ENCODE data around the gene SHLD1. TPM values are rescaled to one million over a fixed set of nuclear protein-coding genes. Genes with fewer than 3 reads are reported as not detected.

SHLD1 gene
- total RNA-seq, 1 donor from 2014 or later, result 3.1 TPM

DNA sequence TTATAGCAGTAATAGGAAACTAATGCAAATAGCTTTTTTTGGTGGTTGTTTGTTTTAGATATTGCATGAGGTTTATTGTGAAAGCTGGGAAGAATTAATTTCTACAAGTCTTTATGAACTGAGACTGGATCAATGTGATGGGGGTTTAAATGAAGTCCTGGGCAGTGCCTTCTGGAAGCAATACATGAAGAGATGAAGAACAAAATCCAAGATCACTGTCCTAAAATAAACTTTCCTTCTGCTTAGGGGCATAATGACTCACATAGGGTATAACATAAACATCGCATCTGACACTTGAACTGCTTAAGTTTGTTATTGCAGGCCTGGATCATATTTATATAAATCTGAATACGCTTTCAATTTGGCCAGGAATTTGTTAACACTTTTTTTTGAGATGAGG, 20.9 kb upstream of the SHLD1 start:
- TF ChIP-seq, protein P1, sequence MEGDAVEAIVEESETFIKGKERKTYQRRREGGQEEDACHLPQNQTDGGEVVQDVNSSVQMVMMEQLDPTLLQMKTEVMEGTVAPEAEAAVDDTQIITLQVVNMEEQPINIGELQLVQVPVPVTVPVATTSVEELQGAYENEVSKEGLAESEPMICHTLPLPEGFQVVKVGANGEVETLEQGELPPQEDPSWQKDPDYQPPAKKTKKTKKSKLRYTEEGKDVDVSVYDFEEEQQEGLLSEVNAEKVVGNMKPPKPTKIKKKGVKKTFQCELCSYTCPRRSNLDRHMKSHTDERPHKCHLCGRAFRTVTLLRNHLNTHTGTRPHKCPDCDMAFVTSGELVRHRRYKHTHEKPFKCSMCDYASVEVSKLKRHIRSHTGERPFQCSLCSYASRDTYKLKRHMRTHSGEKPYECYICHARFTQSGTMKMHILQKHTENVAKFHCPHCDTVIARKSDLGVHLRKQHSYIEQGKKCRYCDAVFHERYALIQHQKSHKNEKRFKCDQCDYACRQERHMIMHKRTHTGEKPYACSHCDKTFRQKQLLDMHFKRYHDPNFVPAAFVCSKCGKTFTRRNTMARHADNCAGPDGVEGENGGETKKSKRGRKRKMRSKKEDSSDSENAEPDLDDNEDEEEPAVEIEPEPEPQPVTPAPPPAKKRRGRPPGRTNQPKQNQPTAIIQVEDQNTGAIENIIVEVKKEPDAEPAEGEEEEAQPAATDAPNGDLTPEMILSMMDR (IDR thresholded peaks at IDR 0.05), result no peak
- DNase-seq (ENCODE audit: low spot score), result no peak
- H3K9me3 Mint-ChIP-seq (ENCODE audit: low read depth), result peaks cover 9% of the 10 kb centered on the region
- H3K27me3 Mint-ChIP-seq (ENCODE audit: low read depth), result peaks cover 14% of the 10 kb centered on the region
- H3K4me1 Mint-ChIP-seq (ENCODE audit: low read depth), result peaks cover 18% of the 10 kb centered on the region
- no peak overlapping the region for H3K27ac Mint-ChIP-seq (ENCODE audit: unreplicated experiment)
- no peak overlapping the region for H3K4me3 Mint-ChIP-seq (ENCODE audit: unreplicated experiment)
- no peaks in the 10 kb centered on the region for H3K36me3 Mint-ChIP-seq (ENCODE audit: low read depth)

DNA sequence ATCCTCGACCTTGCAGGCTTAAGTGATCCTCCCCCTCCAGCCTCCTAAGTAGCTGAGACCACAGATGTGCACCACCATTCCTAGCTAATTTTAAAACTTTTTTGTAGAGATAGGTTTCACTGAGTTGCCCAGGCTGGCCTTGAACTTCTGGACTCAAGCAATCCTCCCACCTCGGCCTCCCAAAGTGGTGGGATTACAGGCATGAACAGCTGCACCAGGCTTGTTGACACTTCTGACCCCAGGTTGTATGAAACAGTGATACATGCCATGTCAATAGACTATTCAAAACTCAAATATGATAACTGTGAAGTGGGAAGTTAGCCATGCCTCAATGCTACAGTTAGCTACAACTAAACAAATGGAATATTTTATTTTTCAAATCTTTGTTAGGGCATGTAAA, 20.1 kb upstream of the SHLD1 start:
- H3K27me3 Mint-ChIP-seq (ENCODE audit: low read depth), result peaks cover 16% of the 10 kb centered on the region
- H3K4me3 Mint-ChIP-seq (ENCODE audit: unreplicated experiment), result no peak overlapping the region
- TF ChIP-seq, protein P1 (IDR thresholded peaks at IDR 0.05), result no peak
- no peak overlapping the region for H3K27ac Mint-ChIP-seq (ENCODE audit: unreplicated experiment)
- H3K4me1 Mint-ChIP-seq (ENCODE audit: low read depth), result peaks cover 14% of the 10 kb centered on the region
- H3K36me3 Mint-ChIP-seq (ENCODE audit: low read depth), result no peaks in the 10 kb centered on the region
- DNase-seq (ENCODE audit: low spot score), result no peak
- peaks cover 9% of the 10 kb centered on the region for H3K9me3 Mint-ChIP-seq (ENCODE audit: low read depth)

- DNase-seq (ENCODE audit: low spot score), result no peak
- H3K36me3 Mint-ChIP-seq (ENCODE audit: low read depth), result no peaks in the 10 kb centered on the region
- H3K4me1 Mint-ChIP-seq (ENCODE audit: low read depth), result peaks cover 14% of the 10 kb centered on the region
- TF ChIP-seq, protein P1 (IDR thresholded peaks at IDR 0.05), result no peak
- no peak overlapping the region for H3K27ac Mint-ChIP-seq (ENCODE audit: unreplicated experiment)
- H3K9me3 Mint-ChIP-seq (ENCODE audit: low read depth), result peaks cover 9% of the 10 kb centered on the region
- H3K4me3 Mint-ChIP-seq (ENCODE audit: unreplicated experiment), result no peak overlapping the region
- peaks cover 22% of the 10 kb centered on the region for H3K27me3 Mint-ChIP-seq (ENCODE audit: low read depth)
Observed at GRCh38 chr20:5731753-5732366, 18.3 kb upstream of the SHLD1 start.

- Mint-ChIP-seq H3K4me3 (ENCODE audit: unreplicated experiment) (no peak overlapping the region), H3K4me1 (ENCODE audit: low read depth) (peaks cover 5% of the 10 kb centered on the region), H3K9me3 (ENCODE audit: low read depth) (peaks cover under 1% of the 10 kb centered on the region), H3K27ac (ENCODE audit: unreplicated experiment) (no peak overlapping the region), H3K27me3 (ENCODE audit: low read depth) (peaks cover 24% of the 10 kb centered on the region), H3K36me3 (ENCODE audit: low read depth) (no peaks in the 10 kb centered on the region)
- TF ChIP-seq, protein P1 (IDR thresholded peaks at IDR 0.05), result no peak
- DNase-seq (ENCODE audit: low spot score), result no peak
Observed at GRCh38 chr20:5734602-5735001, 15.6 kb upstream of the SHLD1 start.

DNA sequence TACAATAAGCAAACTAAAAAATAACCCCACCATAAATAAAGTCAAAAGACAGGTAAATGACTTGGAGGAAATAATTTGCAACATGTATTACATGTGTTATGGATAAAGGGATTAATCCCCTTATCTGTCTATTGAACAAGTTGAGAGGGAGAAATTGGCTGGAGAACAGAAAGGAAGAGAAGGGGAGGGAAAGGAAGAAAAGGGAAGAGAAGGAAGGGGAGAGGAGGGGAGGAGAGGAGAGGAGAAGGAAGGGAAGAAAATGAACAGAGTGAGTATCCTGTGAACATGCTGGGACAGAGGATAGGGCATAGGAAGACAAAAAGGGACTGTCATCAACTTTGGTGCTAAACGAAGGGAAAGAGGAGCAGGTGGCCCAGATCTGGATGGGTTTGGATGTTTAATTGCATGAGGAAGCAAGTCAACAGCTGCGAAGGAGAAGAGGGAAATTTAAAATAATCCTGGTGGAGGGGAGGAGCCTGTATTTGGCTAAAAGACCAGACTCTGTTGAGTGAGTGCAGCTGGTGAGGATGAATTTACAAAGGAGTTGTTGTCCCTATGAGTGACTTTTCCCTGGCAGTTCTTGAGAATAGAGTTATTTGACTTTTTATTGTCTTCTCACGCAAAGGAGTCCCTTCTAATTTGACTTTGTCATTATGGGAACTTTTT, 14.2 kb upstream of the SHLD1 start:
- no peak overlapping the region for H3K4me3 Mint-ChIP-seq (ENCODE audit: unreplicated experiment)
- no peaks in the 10 kb centered on the region for H3K36me3 Mint-ChIP-seq (ENCODE audit: low read depth)
- H3K27ac Mint-ChIP-seq (ENCODE audit: unreplicated experiment), result no peak overlapping the region
- H3K4me1 Mint-ChIP-seq (ENCODE audit: low read depth), result no peaks in the 10 kb centered on the region
- no peaks in the 10 kb centered on the region for H3K9me3 Mint-ChIP-seq (ENCODE audit: low read depth)
- H3K27me3 Mint-ChIP-seq (ENCODE audit: low read depth), result peaks cover 24% of the 10 kb centered on the region
- DNase-seq (ENCODE audit: low spot score), result no peak
- TF ChIP-seq, protein P1 (IDR thresholded peaks at IDR 0.05), result no peak
